NB4 (cell line): Measurements from ENCODE around the gene MTM1.

Experiments used
- DNase-seq: peaks from one replicate; pipeline ENCODE4 v3.0.0; 2010; ENCODE audit warnings: low read depth
- H3K4me3 ChIP-seq: one replicate; pipeline ENCODE4 v1.5.1; 2011; ENCODE audit warnings: mild to moderate bottlenecking, low read depth, low read length, moderate library complexity
- CTCF ChIP-seq: IDR thresholded peaks from one replicate; pipeline ENCODE4 v1.5.1; 2012; ENCODE audit warnings: low read depth, low read length
- MAX ChIP-seq: IDR thresholded peaks from 2 replicates; pipeline ENCODE4 v1.6.1; 2011; ENCODE audit warnings: low read depth, low read length
- MYC ChIP-seq: IDR thresholded peaks from 2 replicates; pipeline ENCODE4 v1.6.1; 2011; ENCODE audit warnings: low read depth, low read length
- POLR2A ChIP-seq: IDR thresholded peaks from 2 replicates; pipeline ENCODE4 v1.6.1; 2011; ENCODE audit warnings: mild to moderate bottlenecking; ENCODE audit not compliant: insufficient read length; ENCODE audit errors: extremely low read depth

The MTM1 gene

GRCh38 chrX:150610446-150610845, 42.0 kb downstream of the MTM1 start:
- DNase-seq, result no peak
- H3K4me3 ChIP-seq, result no peak overlapping the region
- TF ChIP-seq POLR2A, result no peak
- TF ChIP-seq MYC, result no peak

GRCh38 chrX:150615356-150615755, 46.9 kb downstream of the MTM1 start:
- TF ChIP-seq MAX (no peak), MYC (no peak), POLR2A (no peak), CTCF (no peak)
- H3K4me3 ChIP-seq, result no peak overlapping the region
- DNase-seq, result no peak

GRCh38 chrX:150616179-150616862, 47.9 kb downstream of the MTM1 start:
- TF ChIP-seq MYC (no peak), MAX (no peak), CTCF (no peak), POLR2A (no peak)
- H3K4me3 ChIP-seq, result no peak overlapping the region
- no peak for DNase-seq

GRCh38 chrX:150616863-150617198, 48.4 kb downstream of the MTM1 start:
- no peak overlapping the region for H3K4me3 ChIP-seq
- no peak for DNase-seq
- no peak for TF ChIP-seq CTCF
- no peak for TF ChIP-seq MAX
- TF ChIP-seq POLR2A, result no peak
- no peak for TF ChIP-seq MYC

GRCh38 chrX:150621652-150622051, 53.2 kb downstream of the MTM1 start:
- TF ChIP-seq MYC, result no peak
- TF ChIP-seq POLR2A, result no peak
- TF ChIP-seq MAX, result no peak
- TF ChIP-seq CTCF, result no peak
- DNase-seq, result no peak
- no peak overlapping the region for H3K4me3 ChIP-seq

- DNase-seq, result no peak
Observed at GRCh38 chrX:150623583-150623982, 55.2 kb downstream of the MTM1 start.

More at GRCh38 chrX:150623583-150623982, 55.2 kb downstream of the MTM1 start:
- TF ChIP-seq CTCF (no peak), MAX (no peak), MYC (no peak), POLR2A (no peak)
- no peak overlapping the region for H3K4me3 ChIP-seq
